LHCN-M2 (cell line): ENCODE measurements around the gene DEFB112. TPM values are rescaled to one million over a fixed set of nuclear protein-coding genes. Genes with fewer than 3 reads are reported as not detected.

Source experiments
- DNase-seq: peaks from one replicate; pipeline ENCODE4 v3.0.0-alpha.2; 2012; ENCODE audit warnings: low read depth
- total RNA-seq: library from RNA; depleted of rRNA; stranded (reverse); fragments of >200 nt; gene quantifications from 2 replicates; pipeline ENCODE4 v1.2.3, GENCODE V29; 2014; rRNA removed

DEFB112 gene
- total RNA-seq, 1 experiment from 2014 or later, result not detected

DNA sequence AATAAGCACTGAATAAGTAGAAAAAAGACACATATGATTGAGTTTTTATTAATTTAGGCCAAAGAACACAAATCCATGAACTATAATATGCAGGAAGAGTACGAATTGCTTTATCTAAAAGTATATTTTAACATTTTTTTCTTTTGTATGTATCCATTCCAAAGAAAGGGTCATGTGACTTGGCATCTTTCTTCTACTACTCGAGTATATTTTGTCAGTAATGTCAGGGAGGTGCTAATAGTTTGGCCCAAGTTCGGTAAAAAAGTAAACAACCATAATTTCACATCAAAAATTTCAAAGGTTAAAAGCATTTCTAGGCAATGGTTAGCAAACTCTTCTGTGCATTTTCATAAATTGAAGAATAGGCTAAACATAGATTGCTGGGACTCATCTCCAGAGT is 46.6 kb downstream of the DEFB112 start:
- no peak for DNase-seq

DNA sequence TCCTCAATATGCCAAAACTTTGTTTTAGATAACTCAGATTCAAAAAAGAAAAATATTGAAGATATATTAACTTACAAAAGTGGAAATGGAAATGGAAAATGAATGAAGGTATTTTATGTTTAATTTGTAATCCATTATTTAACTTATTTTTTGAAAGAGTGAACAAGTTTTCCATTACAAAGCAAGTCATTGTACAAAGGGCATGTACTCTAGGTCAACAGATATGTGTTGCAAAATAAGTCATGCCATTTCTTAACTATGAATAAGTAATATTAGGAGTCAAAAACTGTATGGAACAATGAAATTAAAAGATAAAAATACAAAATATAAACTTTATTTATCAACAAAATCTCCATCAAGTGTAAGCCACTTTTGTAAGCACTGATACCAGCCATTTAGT is 54.5 kb downstream of the DEFB112 start:
- DNase-seq, result no peak

Other genes starting within 250 kb of the DEFB112 start
- not detected in 2 replicates for gene CRISP1, start 183.4 kb downstream of the DEFB112 start, total RNA-seq
- gene DEFB114, start 85.8 kb downstream of the DEFB112 start, total RNA-seq, result not detected in 2 replicates
- gene DEFB113, start 80.3 kb downstream of the DEFB112 start, total RNA-seq, result not detected in 2 replicates
- gene DEFB110, start 27.9 kb downstream of the DEFB112 start, total RNA-seq, result not detected in 2 replicates